ENCODE data around the gene NUDCD3.

Gene NUDCD3

DNA sequence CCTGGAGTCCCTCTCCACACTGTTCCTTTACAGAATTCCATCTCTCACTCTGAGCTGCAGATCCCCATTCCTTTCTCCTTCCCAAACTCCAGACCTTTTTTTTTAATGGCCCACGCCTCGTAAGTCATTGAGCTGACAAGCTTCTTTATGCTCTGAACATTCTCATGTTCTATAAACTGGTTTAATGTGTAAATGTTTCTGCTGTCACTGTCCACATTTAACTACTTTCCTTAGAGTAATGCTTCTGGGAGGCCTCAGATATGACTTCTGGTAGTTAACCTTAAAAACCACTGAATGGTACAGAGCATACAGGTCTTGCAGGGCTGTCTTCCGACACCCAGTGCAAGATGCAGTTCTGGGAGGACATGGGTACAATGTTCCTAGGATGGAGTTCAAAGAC, 94.0 kb downstream of the NUDCD3 start:
- TF ChIP-seq CTCF (IDR thresholded peaks at IDR 0.05; ENCODE audit: extremely low read depth, insufficient read depth, missing control alignments), result no peak
- in situ Hi-C loops (cut with MboI; ENCODE audit: low pct_unique_long_range_greater_than_20kb, low sequenced_read_pairs, unreplicated experiment), result no loop called here
- no peak for DNase-seq (ENCODE audit: low spot score)

DNA sequence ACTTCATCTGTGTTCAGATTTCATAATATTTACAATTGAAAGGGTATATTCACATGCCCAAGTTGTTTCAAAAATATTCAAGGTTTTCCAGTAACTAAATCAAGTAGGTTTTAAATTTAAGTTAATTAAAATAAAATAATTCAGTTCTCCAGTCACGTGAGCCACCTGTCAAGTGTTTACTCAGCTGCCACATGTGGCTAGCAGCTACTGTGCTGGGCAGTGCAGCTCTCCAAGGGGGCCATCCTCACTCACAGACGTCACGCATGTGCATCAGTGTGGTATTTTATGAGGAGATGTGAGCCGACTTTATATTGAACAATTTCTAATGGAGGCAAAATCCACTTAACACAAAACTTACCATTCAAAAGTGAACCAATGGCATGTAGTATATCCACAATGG, 95.4 kb downstream of the NUDCD3 start:
- no peak for DNase-seq (ENCODE audit: low spot score)
- in situ Hi-C loops (cut with MboI; ENCODE audit: low pct_unique_long_range_greater_than_20kb, low sequenced_read_pairs, unreplicated experiment), result no loop called here
- TF ChIP-seq CTCF (IDR thresholded peaks at IDR 0.05; ENCODE audit: extremely low read depth, insufficient read depth, missing control alignments), result no peak

- TF ChIP-seq CTCF (IDR thresholded peaks at IDR 0.05; ENCODE audit: extremely low read depth, insufficient read depth, missing control alignments), result no peak
- in situ Hi-C loops (cut with MboI; ENCODE audit: low pct_unique_long_range_greater_than_20kb, low sequenced_read_pairs, unreplicated experiment), result no loop called here
- no peak for DNase-seq (ENCODE audit: low spot score)
Observed at GRCh38 chr7:44394636-44395035, 95.8 kb downstream of the NUDCD3 start.

DNA sequence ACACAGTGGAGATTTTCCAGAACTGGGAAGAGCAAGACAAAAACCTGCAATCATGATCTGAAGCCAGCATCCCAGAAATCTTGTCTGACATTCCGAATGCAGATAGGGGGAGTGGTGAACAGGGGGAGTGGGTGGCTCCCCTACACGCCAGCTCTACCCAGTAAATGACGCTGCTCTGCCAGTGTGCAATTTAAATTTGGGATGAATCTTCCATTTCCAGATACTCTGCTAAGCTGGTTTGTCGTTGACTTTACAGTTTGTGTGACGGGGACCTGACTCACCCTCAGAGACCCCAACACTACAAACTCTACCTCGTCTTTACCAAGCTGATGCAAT, 96.4 kb downstream of the NUDCD3 start:
- no peak for TF ChIP-seq CTCF (IDR thresholded peaks at IDR 0.05; ENCODE audit: extremely low read depth, insufficient read depth, missing control alignments)
- no peak for DNase-seq (ENCODE audit: low spot score)
- in situ Hi-C loops (cut with MboI; ENCODE audit: low pct_unique_long_range_greater_than_20kb, low sequenced_read_pairs, unreplicated experiment), result no loop called here

DNA sequence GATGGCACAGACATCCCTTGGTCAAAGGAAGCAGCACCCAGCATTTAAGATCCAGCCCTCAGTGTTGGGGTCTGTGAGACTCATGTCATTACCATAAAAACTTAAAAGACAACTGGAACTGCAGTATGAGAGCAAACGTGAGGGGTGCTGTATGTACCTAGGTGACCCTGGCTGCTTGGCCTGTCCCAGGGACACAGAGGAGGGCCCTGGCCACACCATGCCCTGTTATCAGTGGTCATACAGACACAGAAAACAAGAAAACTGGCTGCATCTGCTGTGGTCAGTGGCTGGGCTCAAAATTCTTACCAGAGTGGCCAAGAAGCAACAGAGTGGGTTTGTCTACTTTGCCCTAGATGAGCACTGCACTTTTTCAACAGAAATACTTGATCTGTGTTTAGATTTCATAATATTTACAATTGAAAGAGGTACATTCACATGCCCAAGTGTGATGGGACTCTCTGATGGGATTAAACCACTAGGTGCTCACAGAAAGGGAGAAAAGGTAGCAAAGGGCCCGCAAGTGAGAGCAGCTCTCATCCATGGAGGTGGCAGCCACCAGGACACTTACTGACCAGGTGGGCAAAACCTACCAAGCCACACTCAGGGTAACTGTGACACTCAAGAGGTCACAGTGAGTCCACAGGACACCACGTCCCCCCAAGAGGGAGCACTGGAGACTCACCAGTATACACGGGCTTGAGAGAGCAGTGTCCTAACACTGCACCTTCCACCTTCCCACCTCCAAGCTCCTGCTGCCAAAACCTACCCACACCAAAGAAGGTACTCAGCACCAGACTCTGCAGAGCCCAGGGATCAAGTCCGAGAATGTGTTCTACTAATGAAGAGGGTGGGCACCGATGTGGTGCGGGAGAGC, 97.0 kb downstream of the NUDCD3 start:
- in situ Hi-C loops (cut with MboI; ENCODE audit: low pct_unique_long_range_greater_than_20kb, low sequenced_read_pairs, unreplicated experiment), result no loop called here
- no peak for DNase-seq (ENCODE audit: low spot score)
- TF ChIP-seq CTCF (IDR thresholded peaks at IDR 0.05; ENCODE audit: extremely low read depth, insufficient read depth, missing control alignments), result no peak

DNA sequence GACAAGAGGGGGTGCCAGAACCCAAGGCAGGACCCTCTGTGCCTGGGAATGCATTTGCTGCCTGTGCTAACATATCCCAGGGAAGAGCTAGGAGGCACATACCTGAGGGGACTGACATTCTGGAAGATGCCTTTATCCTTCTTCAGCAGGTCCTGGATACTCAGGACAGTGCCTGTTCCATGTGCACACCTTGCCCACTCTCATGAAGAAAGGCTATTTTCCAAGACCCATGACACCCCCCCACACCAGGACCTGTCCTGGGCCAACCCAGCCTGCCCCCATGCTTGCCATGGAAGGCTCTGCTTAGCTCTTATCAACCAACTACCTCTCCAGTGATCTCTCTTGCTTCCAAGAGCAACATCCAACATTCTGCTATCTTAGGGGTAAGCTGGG, 97.8 kb downstream of the NUDCD3 start:
- TF ChIP-seq CTCF (IDR thresholded peaks at IDR 0.05; ENCODE audit: extremely low read depth, insufficient read depth, missing control alignments), result no peak
- in situ Hi-C loops (cut with MboI; ENCODE audit: low pct_unique_long_range_greater_than_20kb, low sequenced_read_pairs, unreplicated experiment), result no loop called here
- no peak for DNase-seq (ENCODE audit: low spot score)

Data from GM13977 (cell line).